GM21381 (cell line): ENCODE results near the gene AKR1A1.
"Not testable (repeated sequence)": the region's sequence is repeated elsewhere in the genome, so short reads cannot be mapped to it uniquely, and the experiment has no call there.

Experiments used
- ATAC-seq: cut with Tn5 transposase; IDR thresholded peaks from one replicate; pipeline ENCODE4 v1.9.1; 2021; ENCODE audit warnings: mild to moderate bottlenecking, moderate library complexity; ENCODE audit not compliant: unreplicated experiment

The AKR1A1 gene

GRCh38 chr1:45569571-45569961, 18.9 kb downstream of the AKR1A1 start:
- ATAC-seq, result no peak

- no peak for ATAC-seq
These were observed 19.4 kb downstream of the AKR1A1 start for GRCh38 chr1:45569962-45570581.

- ATAC-seq, result no peak
These were observed 20.0 kb downstream of the AKR1A1 start for GRCh38 chr1:45570631-45571030.

- no peak for ATAC-seq
These were observed 22.7 kb downstream of the AKR1A1 start for GRCh38 chr1:45573231-45573804.

GRCh38 chr1:45574105-45574626, 23.5 kb downstream of the AKR1A1 start:
- no peak for ATAC-seq

- ATAC-seq, result peak; percentile 65
These were observed 32.6 kb downstream of the AKR1A1 start for GRCh38 chr1:45583264-45583665.

GRCh38 chr1:45583666-45584350, 33.2 kb downstream of the AKR1A1 start, which contains the start of gene NASP:
TSS of gene NASP (plus strand) at chr1:45584041. CDS start at chr1:45584147, 106 bp downstream.
- ATAC-seq, result peak; percentile 41

GRCh38 chr1:45584351-45585109, 33.9 kb downstream of the AKR1A1 start:
- peak; percentile 32 for ATAC-seq

GRCh38 chr1:45585110-45585426, 34.4 kb downstream of the AKR1A1 start:
- ATAC-seq, result no peak

GRCh38 chr1:45585496-45586075, 35.0 kb downstream of the AKR1A1 start:
- no peak for ATAC-seq

- no peak for ATAC-seq
These were observed 36.1 kb downstream of the AKR1A1 start for GRCh38 chr1:45586769-45587168.

GRCh38 chr1:45589861-45590260, 39.2 kb downstream of the AKR1A1 start:
- no peak for ATAC-seq

GRCh38 chr1:45594412-45594811, 43.8 kb downstream of the AKR1A1 start:
- no peak for ATAC-seq

- not testable (repeated sequence) for ATAC-seq
These were observed 46.1 kb downstream of the AKR1A1 start for GRCh38 chr1:45596765-45597164.

GRCh38 chr1:45604239-45604638, 53.6 kb downstream of the AKR1A1 start:
- no peak for ATAC-seq

- ATAC-seq, result no peak
These were observed 56.9 kb downstream of the AKR1A1 start for GRCh38 chr1:45607404-45608074.

GRCh38 chr1:45608175-45609156, 57.8 kb downstream of the AKR1A1 start:
- no peak for ATAC-seq

- ATAC-seq, result no peak
These were observed 60.1 kb downstream of the AKR1A1 start for GRCh38 chr1:45610589-45611226.
